ENCODE results near the gene CAP2.

DNA sequence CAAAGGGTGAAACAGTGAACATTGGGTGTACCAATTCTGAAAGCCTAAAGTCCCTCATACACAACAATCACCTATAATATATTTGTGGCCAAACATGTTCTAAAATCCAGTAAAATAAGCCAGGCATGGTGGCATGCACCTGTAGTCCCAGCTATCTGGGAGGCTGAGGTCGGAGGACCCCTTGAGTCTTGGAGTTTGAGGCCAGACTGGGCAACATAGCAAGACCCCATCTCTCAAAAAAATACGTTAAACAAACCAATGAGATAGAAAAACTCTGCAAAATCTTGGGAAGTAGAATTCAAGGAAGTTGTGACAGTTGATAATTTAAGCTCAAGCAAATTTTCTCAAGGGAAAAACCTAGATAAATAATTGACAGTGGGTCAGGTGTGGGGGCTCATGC, 92.6 kb downstream of the CAP2 start:
- TF ChIP-seq, protein P1, sequence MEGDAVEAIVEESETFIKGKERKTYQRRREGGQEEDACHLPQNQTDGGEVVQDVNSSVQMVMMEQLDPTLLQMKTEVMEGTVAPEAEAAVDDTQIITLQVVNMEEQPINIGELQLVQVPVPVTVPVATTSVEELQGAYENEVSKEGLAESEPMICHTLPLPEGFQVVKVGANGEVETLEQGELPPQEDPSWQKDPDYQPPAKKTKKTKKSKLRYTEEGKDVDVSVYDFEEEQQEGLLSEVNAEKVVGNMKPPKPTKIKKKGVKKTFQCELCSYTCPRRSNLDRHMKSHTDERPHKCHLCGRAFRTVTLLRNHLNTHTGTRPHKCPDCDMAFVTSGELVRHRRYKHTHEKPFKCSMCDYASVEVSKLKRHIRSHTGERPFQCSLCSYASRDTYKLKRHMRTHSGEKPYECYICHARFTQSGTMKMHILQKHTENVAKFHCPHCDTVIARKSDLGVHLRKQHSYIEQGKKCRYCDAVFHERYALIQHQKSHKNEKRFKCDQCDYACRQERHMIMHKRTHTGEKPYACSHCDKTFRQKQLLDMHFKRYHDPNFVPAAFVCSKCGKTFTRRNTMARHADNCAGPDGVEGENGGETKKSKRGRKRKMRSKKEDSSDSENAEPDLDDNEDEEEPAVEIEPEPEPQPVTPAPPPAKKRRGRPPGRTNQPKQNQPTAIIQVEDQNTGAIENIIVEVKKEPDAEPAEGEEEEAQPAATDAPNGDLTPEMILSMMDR (IDR thresholded peaks at IDR 0.05), result no peak
- TF ChIP-seq POLR2A (IDR thresholded peaks at IDR 0.05), result no peak

Data from uterus (tissue), 2 donors.